GM12878 (cell line): Measurements from ENCODE around the gene TNP2. TPM values are rescaled to one million over a fixed set of nuclear protein-coding genes. Genes with fewer than 3 reads are reported as not detected.

Experiments
- ATAC-seq: fragments of 200-7000 bp; cut with Tn5 transposase; 3 replicates; pipeline ENCODE4 v1.9.1; 2020; ENCODE audit warnings: mild to moderate bottlenecking, moderate library complexity
- BruUV-seq: library from RNA; stranded (reverse); fragments of 400-500 nt; replicated peaks from 2 replicates; lab custom pipeline; 2021; lab: Mats Ljungman, UMichigan
- CTCF ChIA-PET: fragments of 300-600 bp; sonication (Branson Sonifier 250); formaldehyde crosslinking; extraction: SDS; loops from one replicate; lab custom pipeline; 2021; ENCODE audit warnings: inconsistent platforms; lab: Yijun Ruan, JAX
- POLR2A ChIA-PET: fragments of 350-600 bp; formaldehyde crosslinking; extraction: SDS; loops from one replicate; lab custom pipeline; 2021; ENCODE audit warnings: inconsistent platforms; lab: Charles Lee
- RAD21 ChIA-PET: fragments of 300-600 bp; sonication (Branson Sonifier 250); formaldehyde crosslinking; loops from one replicate; lab custom pipeline; 2023; ENCODE audit warnings: antibody characterized with exemption; ENCODE audit not compliant: unreplicated experiment; lab: Charles Lee
- SMC1A ChIA-PET: fragments of 300-600 bp; sonication (Branson Sonifier 250); formaldehyde crosslinking; loops from one replicate; lab custom pipeline; 2023; ENCODE audit not compliant: unreplicated experiment, uncharacterized antibody; lab: Charles Lee
- DNase-seq: peaks from one replicate; pipeline ENCODE4 v3.0.0-alpha.2; 2011; ENCODE audit warnings: low read depth, low spot score
- FAIRE-seq: peaks from 3 replicates; lab custom pipeline; 2011; peaks lifted over from hg19 to GRCh38; lab: Jason Lieb, UNC
- H2AFZ ChIP-seq: 2 replicates; pipeline ENCODE4 v1.6.0; 2011; ENCODE audit warnings: low read depth, low read length, control low read depth; ENCODE audit not compliant: control insufficient read depth
- H3K27ac ChIP-seq: 2 replicates; pipeline ENCODE4 v1.5.1; 2011; ENCODE audit warnings: control low read depth; ENCODE audit not compliant: control insufficient read depth, insufficient read depth
- H3K27me3 ChIP-seq, 2 experiments: replicated peaks in 1 of 2; 2 replicates each; pipeline versions ENCODE4 v1.6.0 to v1.6.1; 2011; ENCODE audit warnings: low read length in 1 of 2; ENCODE audit not compliant: control insufficient read depth in 2 of 2, insufficient read depth in 2 of 2
- H3K36me3 ChIP-seq, 2 experiments: 2 replicates each; pipeline ENCODE4 v1.5.1; 2011; ENCODE audit warnings: low read length in 1 of 2; ENCODE audit not compliant: control insufficient read depth in 2 of 2, insufficient read depth in 2 of 2
- H3K4me1 ChIP-seq: 2 replicates; pipeline ENCODE4 v1.6.1; 2011; ENCODE audit warnings: mild to moderate bottlenecking, low read length, moderate library complexity, mixed read lengths; ENCODE audit not compliant: control insufficient read depth, insufficient read depth
- H3K4me2 ChIP-seq: 2 replicates; pipeline ENCODE4 v1.6.0; 2011; ENCODE audit warnings: control low read depth; ENCODE audit not compliant: control insufficient read depth, insufficient read depth
- H3K4me3 ChIP-seq: fragments of 200-600 bp; sonication (generic); 2 replicates; pipeline ENCODE4 v1.5.1; 2016
- H3K79me2 ChIP-seq: 2 replicates; pipeline ENCODE4 v1.6.0; 2011; ENCODE audit warnings: low read length; ENCODE audit not compliant: control insufficient read depth, insufficient read depth
- H3K9ac ChIP-seq: 2 replicates; pipeline ENCODE4 v1.8.0; 2011; ENCODE audit warnings: low read length, control low read depth, mixed read lengths; ENCODE audit not compliant: control insufficient read depth, insufficient read depth
- H3K9me3 ChIP-seq: replicated peaks from 3 replicates; pipeline ENCODE4 v1.5.1; 2011; ENCODE audit warnings: mild to moderate bottlenecking, low read length; ENCODE audit not compliant: control insufficient read depth, insufficient read depth
- H4K20me1 ChIP-seq: 2 replicates; pipeline ENCODE4 v1.6.0; 2011; ENCODE audit not compliant: control insufficient read depth, insufficient read depth
- CEBPB ChIP-seq, 2 experiments: fragments of 150-350 bp in 1 of 2; IDR thresholded peaks; 2 replicates each; pipeline ENCODE4 v1.6.1; 2012 to 2014; ENCODE audit warnings: low read depth in 2 of 2, low read length in 2 of 2, borderline replicate concordance in 1 of 2, inconsistent platforms in 1 of 2
- KAT2A ChIP-seq: conservative IDR thresholded peaks from 2 replicates; pipeline ENCODE4 v1.6.1; 2011; ENCODE audit warnings: low read depth, low read length; ENCODE audit not compliant: control insufficient read depth
- MTA2 ChIP-seq: fragments of 450-650 bp; IDR thresholded peaks from 2 replicates; pipeline ENCODE4 v1.6.1; 2016; ENCODE audit warnings: low read depth, mild to moderate bottlenecking, moderate library complexity
- NR2C2 ChIP-seq: IDR thresholded peaks from 2 replicates; pipeline ENCODE4 v1.6.1; 2011; ENCODE audit warnings: borderline replicate concordance, low read depth; ENCODE audit not compliant: control insufficient read depth, insufficient read length
- SREBF1 ChIP-seq: IDR thresholded peaks from 2 replicates; pipeline ENCODE4 v1.6.1; 2012; ENCODE audit warnings: mild to moderate bottlenecking, low read length
- SUZ12 ChIP-seq: fragments of 200-600 bp; sonication (generic); IDR thresholded peaks from one replicate; pipeline ENCODE4 v1.6.1; 2018; ENCODE audit warnings: antibody characterized with exemption, mild to moderate bottlenecking; ENCODE audit not compliant: unreplicated experiment
- TCF12 ChIP-seq: IDR thresholded peaks from 2 replicates; pipeline ENCODE4 v1.6.1; 2011; ENCODE audit warnings: low read depth, mild to moderate bottlenecking, low read length
- ZSCAN29 ChIP-seq: fragments of 450-650 bp; IDR thresholded peaks from 2 replicates; pipeline ENCODE4 v1.6.1; 2017; ENCODE audit warnings: mild to moderate bottlenecking, moderate library complexity
- WGBS: methylation state at CpG from one replicate; pipeline ENCODE4 v1.1.6; 2016; ENCODE audit warnings: low lambda C conversion rate; ENCODE audit not compliant: insufficient replicate concordance, insufficient coverage; ENCODE audit errors: missing lambda C conversion rate; 5-methylcytosine and 5-hydroxymethylcytosine counted together
- in situ Hi-C: fragments of 300-500 bp; cut with MboI; formaldehyde crosslinking; loops from 9 replicates; pipeline ENCODE4 v1.14.3; 2018; ENCODE audit warnings: mixed read lengths
- intact Hi-C: fragments of 100-400 bp; cut with micrococcal nuclease; formaldehyde crosslinking; loops from one replicate; pipeline ENCODE4 v1.14.2; 2022; ENCODE audit not compliant: unreplicated experiment
- polyA plus RNA-seq, 11 experiments: library from polyadenylated mRNA; depleted of rRNA in 4 of 11; unstranded in 6 of 11; stranded (reverse) in 5 of 11; fragments of >200 nt; fragmentation: Nextera tagmentation in 4 of 11; fragmentation: Illumina TruSeq in 1 of 11; extraction: Ambion mirVana in 4 of 11; extraction: Trizol in 1 of 11; gene quantifications; 1 replicate in 1 of 11; 2 replicates in 10 of 11; pipeline versions ENCODE4 v1.2.1 to v1.2.3, GENCODE V29; 2011 to 2016; ENCODE audit warnings: inconsistent platforms in 2 of 11, missing spikeins in 2 of 11, low read depth in 1 of 11
- total RNA-seq, 4 experiments: library from RNA; depleted of rRNA in 3 of 4; stranded (reverse); fragments of >200 nt in 3 of 4; fragmentation: Illumina TruSeq in 1 of 4; extraction: Trizol in 1 of 4; gene quantifications; 2 replicates each; pipeline versions ENCODE4 v1.2.1 to v1.2.3, GENCODE V29; 2013 to 2021
- TF ChIP-seq, protein P1 (sequence below): fragments of 450-650 bp; conservative IDR thresholded peaks from 2 replicates; pipeline ENCODE4 v1.6.1; 2017; ENCODE audit warnings: mild to moderate bottlenecking, moderate library complexity
- TF ChIP-seq, protein P2 (sequence below): fragments of 450-650 bp; IDR thresholded peaks from 2 replicates; pipeline ENCODE4 v1.6.1; 2016; ENCODE audit warnings: mild to moderate bottlenecking, moderate library complexity, borderline replicate concordance
- TF ChIP-seq, protein P3 (sequence below): fragments of 450-650 bp; IDR thresholded peaks from 2 replicates; pipeline ENCODE4 v1.6.1; 2018; ENCODE audit warnings: mild to moderate bottlenecking, low read depth, moderate library complexity; ENCODE audit not compliant: partially characterized antibody
- TF ChIP-seq, protein P4 (sequence below): IDR thresholded peaks from 2 replicates; pipeline ENCODE4 v1.6.1; 2012; ENCODE audit warnings: low read depth, low read length, improper control_type of control experiment

Gene TNP2
- total and polyA plus RNA-seq, 10 of the 15 experiments (the other 5 are each of a cell fraction or from before 2014, with no cell fraction given), result not detected

DNA sequence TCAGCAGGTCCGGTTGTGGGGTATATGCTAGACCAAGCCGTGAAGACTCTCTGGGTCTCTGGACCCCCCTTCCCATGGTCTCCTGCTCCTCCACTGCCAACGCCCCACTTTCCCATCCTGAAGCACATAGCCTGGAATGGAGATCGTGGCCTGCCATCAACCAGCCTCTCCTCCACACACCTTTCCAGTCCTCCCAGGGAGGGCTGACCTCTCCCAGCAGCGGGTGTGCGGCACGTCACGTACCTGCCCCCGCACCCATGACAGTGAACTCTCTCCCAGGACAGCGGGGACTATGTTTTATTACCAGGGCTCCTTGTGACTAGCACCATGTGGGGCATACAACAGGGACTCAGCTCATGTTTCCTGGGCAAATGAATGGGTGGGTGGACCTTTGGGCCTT is 2.5 kb upstream of the TNP2 start:
- CTCF ChIA-PET, result no interaction called here
- RAD21 ChIA-PET, result no interaction called here
- no peak for ATAC-seq
- TF ChIP-seq CEBPB (IDR thresholded peaks at IDR 0.05; ENCODE audit: borderline replicate concordance in 1 of 2, low read depth in 2 of 2, low read length in 2 of 2) (no peak), SUZ12 (no peak), ZSCAN29 (no peak), MTA2 (no peak), KAT2A (no peak), NR2C2 (no peak), TCF12 (no peak), SREBF1 (no peak)
- TF ChIP-seq, protein P1, sequence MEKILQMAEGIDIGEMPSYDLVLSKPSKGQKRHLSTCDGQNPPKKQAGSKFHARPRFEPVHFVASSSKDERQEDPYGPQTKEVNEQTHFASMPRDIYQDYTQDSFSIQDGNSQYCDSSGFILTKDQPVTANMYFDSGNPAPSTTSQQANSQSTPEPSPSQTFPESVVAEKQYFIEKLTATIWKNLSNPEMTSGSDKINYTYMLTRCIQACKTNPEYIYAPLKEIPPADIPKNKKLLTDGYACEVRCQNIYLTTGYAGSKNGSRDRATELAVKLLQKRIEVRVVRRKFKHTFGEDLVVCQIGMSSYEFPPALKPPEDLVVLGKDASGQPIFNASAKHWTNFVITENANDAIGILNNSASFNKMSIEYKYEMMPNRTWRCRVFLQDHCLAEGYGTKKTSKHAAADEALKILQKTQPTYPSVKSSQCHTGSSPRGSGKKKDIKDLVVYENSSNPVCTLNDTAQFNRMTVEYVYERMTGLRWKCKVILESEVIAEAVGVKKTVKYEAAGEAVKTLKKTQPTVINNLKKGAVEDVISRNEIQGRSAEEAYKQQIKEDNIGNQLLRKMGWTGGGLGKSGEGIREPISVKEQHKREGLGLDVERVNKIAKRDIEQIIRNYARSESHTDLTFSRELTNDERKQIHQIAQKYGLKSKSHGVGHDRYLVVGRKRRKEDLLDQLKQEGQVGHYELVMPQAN, result no peak
- TF ChIP-seq, protein P2, sequence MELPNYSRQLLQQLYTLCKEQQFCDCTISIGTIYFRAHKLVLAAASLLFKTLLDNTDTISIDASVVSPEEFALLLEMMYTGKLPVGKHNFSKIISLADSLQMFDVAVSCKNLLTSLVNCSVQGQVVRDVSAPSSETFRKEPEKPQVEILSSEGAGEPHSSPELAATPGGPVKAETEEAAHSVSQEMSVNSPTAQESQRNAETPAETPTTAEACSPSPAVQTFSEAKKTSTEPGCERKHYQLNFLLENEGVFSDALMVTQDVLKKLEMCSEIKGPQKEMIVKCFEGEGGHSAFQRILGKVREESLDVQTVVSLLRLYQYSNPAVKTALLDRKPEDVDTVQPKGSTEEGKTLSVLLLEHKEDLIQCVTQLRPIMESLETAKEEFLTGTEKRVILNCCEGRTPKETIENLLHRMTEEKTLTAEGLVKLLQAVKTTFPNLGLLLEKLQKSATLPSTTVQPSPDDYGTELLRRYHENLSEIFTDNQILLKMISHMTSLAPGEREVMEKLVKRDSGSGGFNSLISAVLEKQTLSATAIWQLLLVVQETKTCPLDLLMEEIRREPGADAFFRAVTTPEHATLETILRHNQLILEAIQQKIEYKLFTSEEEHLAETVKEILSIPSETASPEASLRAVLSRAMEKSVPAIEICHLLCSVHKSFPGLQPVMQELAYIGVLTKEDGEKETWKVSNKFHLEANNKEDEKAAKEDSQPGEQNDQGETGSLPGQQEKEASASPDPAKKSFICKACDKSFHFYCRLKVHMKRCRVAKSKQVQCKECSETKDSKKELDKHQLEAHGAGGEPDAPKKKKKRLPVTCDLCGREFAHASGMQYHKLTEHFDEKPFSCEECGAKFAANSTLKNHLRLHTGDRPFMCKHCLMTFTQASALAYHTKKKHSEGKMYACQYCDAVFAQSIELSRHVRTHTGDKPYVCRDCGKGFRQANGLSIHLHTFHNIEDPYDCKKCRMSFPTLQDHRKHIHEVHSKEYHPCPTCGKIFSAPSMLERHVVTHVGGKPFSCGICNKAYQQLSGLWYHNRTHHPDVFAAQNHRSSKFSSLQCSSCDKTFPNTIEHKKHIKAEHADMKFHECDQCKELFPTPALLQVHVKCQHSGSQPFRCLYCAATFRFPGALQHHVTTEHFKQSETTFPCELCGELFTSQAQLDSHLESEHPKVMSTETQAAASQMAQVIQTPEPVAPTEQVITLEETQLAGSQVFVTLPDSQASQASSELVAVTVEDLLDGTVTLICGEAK, result no peak
- TF ChIP-seq, protein P3, sequence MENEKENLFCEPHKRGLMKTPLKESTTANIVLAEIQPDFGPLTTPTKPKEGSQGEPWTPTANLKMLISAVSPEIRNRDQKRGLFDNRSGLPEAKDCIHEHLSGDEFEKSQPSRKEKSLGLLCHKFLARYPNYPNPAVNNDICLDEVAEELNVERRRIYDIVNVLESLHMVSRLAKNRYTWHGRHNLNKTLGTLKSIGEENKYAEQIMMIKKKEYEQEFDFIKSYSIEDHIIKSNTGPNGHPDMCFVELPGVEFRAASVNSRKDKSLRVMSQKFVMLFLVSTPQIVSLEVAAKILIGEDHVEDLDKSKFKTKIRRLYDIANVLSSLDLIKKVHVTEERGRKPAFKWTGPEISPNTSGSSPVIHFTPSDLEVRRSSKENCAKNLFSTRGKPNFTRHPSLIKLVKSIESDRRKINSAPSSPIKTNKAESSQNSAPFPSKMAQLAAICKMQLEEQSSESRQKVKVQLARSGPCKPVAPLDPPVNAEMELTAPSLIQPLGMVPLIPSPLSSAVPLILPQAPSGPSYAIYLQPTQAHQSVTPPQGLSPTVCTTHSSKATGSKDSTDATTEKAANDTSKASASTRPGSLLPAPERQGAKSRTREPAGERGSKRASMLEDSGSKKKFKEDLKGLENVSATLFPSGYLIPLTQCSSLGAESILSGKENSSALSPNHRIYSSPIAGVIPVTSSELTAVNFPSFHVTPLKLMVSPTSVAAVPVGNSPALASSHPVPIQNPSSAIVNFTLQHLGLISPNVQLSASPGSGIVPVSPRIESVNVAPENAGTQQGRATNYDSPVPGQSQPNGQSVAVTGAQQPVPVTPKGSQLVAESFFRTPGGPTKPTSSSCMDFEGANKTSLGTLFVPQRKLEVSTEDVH, result no peak
- TF ChIP-seq, protein P4, sequence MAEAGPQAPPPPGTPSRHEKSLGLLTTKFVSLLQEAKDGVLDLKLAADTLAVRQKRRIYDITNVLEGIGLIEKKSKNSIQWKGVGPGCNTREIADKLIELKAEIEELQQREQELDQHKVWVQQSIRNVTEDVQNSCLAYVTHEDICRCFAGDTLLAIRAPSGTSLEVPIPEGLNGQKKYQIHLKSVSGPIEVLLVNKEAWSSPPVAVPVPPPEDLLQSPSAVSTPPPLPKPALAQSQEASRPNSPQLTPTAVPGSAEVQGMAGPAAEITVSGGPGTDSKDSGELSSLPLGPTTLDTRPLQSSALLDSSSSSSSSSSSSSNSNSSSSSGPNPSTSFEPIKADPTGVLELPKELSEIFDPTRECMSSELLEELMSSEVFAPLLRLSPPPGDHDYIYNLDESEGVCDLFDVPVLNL, result no peak

More for the DNA sequence above, 2.5 kb upstream of the TNP2 start:
- no peaks in the 10 kb centered on the region for H3K79me2 ChIP-seq
- no peaks in the 10 kb centered on the region for H3K9me3 ChIP-seq
- H4K20me1 ChIP-seq, result no peaks in the 10 kb centered on the region
- in situ Hi-C loops, result no loop called here
- FAIRE-seq (no peak), DNase-seq (no peak)
- intact Hi-C loops, result no loop called here
- ChIA-PET POLR2A (interaction anchor here (1.1 kb wide), 1 partner anchor 12 kb away, joined by 3 read pairs; no protein-coding TSS in a partner anchor), SMC1A (interaction anchor here (1.3 to 4.8 kb wide), 3 partner anchors 13 to 25 kb away, joined by 3 to 13 read pairs (median 5); no protein-coding TSS in a partner anchor)
- H3K27ac ChIP-seq, result no peak overlapping the region
- H3K4me3 ChIP-seq, result no peak overlapping the region
- BruUV-seq, result no TSS peak
- no peak overlapping the region for H2AFZ ChIP-seq
- H3K36me3 ChIP-seq, result no peaks in the 10 kb centered on the region
- 76% methylated on average over 10 of the region's 10 CpGs for WGBS
- H3K9ac ChIP-seq, result no peak overlapping the region
- H3K4me2 ChIP-seq, result no peak overlapping the region
- H3K4me1 ChIP-seq, result no peaks in the 10 kb centered on the region
- H3K27me3 ChIP-seq, result no peaks in the 10 kb centered on the region
